Activated T-helper 17 cell treated with anti-CD3 and anti-CD28 coated beads, Interleukin-2, amount 50 U/mL, for 72 hours (primary cell): Measurements from ENCODE around the gene ATG9B. TPM values are rescaled to one million over a fixed set of nuclear protein-coding genes. Genes with fewer than 3 reads are reported as not detected.
"Not testable (repeated sequence)": the region's sequence is repeated elsewhere in the genome, so short reads cannot be mapped to it uniquely, and the experiment has no call there.

Experiments used
- ATAC-seq: fragments of 150-1000 bp; cut with Tn5 transposase; replicated peaks from 2 replicates; pipeline ENCODE4 v1.10.0; 2021; ENCODE audit warnings: mild to moderate bottlenecking, moderate library complexity
- H3K27ac Mint-ChIP-seq: one replicate; pipeline ENCODE4 v1.8.0; 2022; ENCODE audit warnings: mixed read lengths
- H3K27me3 Mint-ChIP-seq: one replicate; pipeline ENCODE4 v1.8.0; 2022; ENCODE audit warnings: mixed read lengths
- H3K36me3 Mint-ChIP-seq: one replicate; pipeline ENCODE4 v1.8.0; 2022; ENCODE audit warnings: low read depth, mild to moderate bottlenecking, mixed read lengths
- H3K4me1 Mint-ChIP-seq: one replicate; pipeline ENCODE4 v1.8.0; 2022; ENCODE audit warnings: mixed read lengths
- H3K4me3 Mint-ChIP-seq: one replicate; pipeline ENCODE4 v1.8.0; 2022; ENCODE audit warnings: mild to moderate bottlenecking, mixed read lengths
- H3K9me3 Mint-ChIP-seq: one replicate; pipeline ENCODE4 v1.8.0; 2022; ENCODE audit warnings: mixed read lengths
- total RNA-seq, 2 donors: library from RNA; stranded (reverse); gene quantifications; one replicate each; pipeline ENCODE4 v1.2.3, GENCODE V29; 2022

The ATG9B gene
- total RNA-seq, 2 donors from 2014 or later: 2.9 to 18.2 TPM

DNA sequence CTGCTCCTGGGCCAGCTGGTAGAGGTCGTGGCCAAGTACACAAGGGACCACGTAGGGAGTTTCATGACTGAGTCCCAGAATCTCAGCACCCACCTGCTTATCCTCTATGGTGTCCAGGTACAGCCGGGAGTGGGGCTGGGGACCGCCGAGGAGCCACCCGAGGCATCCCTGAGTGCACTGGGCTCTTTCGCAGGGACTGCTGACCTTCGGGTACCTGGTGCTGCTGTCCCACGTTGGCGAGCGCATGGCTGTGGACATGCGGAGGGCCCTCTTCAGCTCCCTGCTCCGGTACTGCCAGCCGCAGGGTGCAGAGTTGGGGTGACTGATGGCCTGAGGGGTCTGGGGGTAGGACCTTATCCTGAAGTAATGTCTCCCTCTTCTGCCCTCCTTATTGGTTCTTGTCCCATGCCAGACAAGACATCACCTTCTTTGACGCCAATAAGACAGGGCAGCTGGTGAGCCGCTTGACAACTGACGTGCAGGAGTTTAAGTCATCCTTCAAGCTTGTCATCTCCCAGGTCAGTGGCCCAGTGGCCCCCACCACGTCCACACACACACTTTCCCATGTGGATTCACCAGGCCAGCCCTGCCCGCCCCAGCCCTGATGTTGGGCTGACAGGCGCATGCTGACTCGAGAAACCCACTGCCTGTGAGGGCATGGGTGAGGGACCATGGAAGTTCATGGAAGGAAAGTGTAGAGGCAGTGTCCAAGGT lies 10.2 kb upstream of the ATG9B start:
- ATAC-seq: no peak
- Mint-ChIP-seq H3K27me3 (no peaks in the 10 kb centered on the region), H3K4me3 (no peak overlapping the region), H3K4me1 (peaks cover 12% of the 10 kb centered on the region), H3K27ac (no peak overlapping the region), H3K9me3 (no peaks in the 10 kb centered on the region), H3K36me3 (peaks cover 34% of the 10 kb centered on the region)

DNA sequence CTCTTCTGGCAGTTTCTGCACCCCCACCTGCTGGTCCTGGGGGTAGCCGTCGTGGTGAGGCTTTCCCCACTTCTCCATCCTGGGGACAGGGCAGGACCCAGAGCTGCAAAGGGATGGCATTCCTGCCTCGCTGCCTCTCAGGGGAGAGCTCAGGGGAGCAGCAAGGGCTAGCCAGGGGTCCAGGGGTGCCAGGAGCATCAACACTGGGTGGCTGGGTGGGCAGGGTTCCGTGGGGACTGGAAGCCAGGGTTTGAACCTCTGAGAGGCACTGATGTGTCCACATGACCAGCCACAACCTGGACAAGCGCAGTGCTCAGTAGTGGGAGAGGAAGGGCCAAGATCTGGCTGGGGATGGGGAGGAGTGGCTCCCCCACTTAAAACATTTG lies 9.6 kb upstream of the ATG9B start:
- H3K9me3 Mint-ChIP-seq: no peaks in the 10 kb centered on the region
- no peak overlapping the region for H3K27ac Mint-ChIP-seq
- ATAC-seq: no peak
- H3K4me3 Mint-ChIP-seq: no peak overlapping the region
- H3K4me1 Mint-ChIP-seq: peaks cover 7% of the 10 kb centered on the region
- H3K36me3 Mint-ChIP-seq: peaks cover 30% of the 10 kb centered on the region
- no peaks in the 10 kb centered on the region for H3K27me3 Mint-ChIP-seq

DNA sequence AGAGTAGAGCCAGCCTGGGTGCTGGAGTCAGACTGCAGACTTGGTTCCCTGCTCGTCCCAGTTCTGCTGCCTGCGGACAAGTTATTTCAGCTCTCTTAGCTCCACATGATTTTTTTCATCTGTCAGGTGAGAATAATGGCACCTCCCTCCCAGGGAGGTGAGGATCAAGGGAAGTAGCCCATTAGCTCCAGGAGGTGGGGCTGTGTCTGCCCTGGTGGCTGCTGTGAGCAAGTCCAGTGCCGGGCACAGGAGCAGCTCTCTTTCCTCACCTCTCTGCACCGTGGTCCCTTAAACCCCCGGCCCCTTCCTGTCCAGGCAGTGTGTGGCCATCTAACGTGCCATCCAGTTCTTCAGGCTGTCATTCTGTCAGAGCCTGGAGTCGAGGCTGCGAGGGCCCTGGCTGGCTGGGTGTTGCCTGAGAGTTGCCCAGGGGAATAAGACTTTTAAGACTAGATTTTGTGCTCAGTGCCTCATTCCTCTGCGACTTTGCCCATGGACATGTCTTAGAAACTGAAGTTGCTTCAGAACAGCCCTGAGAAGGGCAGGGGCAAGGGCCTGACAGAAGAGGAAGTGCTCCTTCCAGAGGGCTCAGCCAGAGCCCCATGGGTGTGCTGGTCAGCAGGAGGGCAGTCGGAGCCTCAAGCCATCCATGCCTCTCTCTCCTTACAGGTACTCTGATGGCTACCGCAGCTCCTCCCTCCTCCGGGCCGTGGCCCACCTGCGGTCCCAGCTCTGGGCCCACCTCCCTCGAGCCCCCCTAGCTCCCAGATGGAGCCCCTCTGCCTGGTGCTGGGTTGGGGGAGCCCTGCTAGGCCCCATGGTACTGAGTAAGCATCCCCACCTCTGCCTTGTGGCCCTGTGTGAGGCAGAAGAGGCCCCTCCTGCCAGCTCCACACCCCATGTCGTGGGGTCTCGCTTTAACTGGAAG lies 8.9 kb upstream of the ATG9B start:
- H3K9me3 Mint-ChIP-seq: no peaks in the 10 kb centered on the region
- ATAC-seq: no peak
- H3K4me3 Mint-ChIP-seq: no peak overlapping the region
- H3K4me1 Mint-ChIP-seq: peaks cover 7% of the 10 kb centered on the region
- H3K36me3 Mint-ChIP-seq: peaks cover 34% of the 10 kb centered on the region
- no peak overlapping the region for H3K27ac Mint-ChIP-seq
- no peaks in the 10 kb centered on the region for H3K27me3 Mint-ChIP-seq

DNA sequence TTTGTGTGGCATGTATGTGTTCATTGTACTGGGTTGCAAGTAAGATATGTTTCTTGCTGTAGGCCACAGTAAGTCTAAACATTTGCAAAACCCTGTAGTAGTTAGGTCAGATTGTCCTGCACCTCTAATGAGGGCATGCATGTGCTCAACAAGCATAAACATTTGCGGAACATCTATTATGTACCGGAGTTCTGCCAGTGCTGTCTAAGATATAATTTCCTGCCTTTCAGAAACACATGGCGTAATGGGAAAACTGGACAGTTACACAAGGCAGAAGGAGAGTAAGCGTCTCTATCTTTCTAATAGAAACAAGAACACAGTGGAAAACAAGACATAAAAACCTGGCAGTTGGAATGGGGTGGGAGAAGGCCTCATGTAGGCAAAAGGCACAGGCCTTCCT lies 6.7 kb upstream of the ATG9B start:
- H3K27me3 Mint-ChIP-seq: no peaks in the 10 kb centered on the region
- no peak for ATAC-seq
- H3K4me1 Mint-ChIP-seq: peaks cover 11% of the 10 kb centered on the region
- no peak overlapping the region for H3K27ac Mint-ChIP-seq
- H3K9me3 Mint-ChIP-seq: no peaks in the 10 kb centered on the region
- peaks cover 22% of the 10 kb centered on the region for H3K36me3 Mint-ChIP-seq
- H3K4me3 Mint-ChIP-seq: no peak overlapping the region

DNA sequence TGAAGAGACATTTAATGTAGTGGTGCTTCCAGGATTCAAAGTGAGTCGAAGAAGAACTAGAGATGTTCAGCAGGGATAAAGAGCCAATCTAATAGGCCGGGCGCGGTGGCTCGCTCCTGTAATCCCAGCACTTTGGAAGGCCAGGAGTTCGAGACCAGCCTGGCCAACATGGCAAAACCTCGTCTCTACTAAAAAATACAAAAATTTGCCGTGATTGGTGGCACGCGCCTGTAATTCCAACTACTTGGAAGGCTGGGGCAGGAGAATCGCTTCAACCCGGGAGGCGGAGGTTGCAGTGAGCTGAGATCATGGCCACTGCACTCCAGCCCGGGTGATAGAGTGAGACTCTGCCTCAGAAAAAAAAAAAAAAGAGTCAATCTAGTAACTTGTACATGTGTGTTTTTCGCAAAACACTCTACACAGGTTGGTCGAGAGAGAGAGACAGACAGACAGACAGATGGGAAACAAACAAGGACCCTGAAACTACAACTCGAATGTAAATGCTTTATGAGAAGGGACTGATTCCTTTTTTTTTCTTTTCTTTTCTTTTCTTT lies 4.7 kb upstream of the ATG9B start:
- Mint-ChIP-seq H3K27me3 (no peaks in the 10 kb centered on the region), H3K4me1 (peaks cover 11% of the 10 kb centered on the region), H3K9me3 (no peaks in the 10 kb centered on the region), H3K27ac (peak overlapping the region; percentile 97), H3K4me3 (peak overlapping the region; percentile 94), H3K36me3 (peaks cover 17% of the 10 kb centered on the region)
- ATAC-seq: no peak

DNA sequence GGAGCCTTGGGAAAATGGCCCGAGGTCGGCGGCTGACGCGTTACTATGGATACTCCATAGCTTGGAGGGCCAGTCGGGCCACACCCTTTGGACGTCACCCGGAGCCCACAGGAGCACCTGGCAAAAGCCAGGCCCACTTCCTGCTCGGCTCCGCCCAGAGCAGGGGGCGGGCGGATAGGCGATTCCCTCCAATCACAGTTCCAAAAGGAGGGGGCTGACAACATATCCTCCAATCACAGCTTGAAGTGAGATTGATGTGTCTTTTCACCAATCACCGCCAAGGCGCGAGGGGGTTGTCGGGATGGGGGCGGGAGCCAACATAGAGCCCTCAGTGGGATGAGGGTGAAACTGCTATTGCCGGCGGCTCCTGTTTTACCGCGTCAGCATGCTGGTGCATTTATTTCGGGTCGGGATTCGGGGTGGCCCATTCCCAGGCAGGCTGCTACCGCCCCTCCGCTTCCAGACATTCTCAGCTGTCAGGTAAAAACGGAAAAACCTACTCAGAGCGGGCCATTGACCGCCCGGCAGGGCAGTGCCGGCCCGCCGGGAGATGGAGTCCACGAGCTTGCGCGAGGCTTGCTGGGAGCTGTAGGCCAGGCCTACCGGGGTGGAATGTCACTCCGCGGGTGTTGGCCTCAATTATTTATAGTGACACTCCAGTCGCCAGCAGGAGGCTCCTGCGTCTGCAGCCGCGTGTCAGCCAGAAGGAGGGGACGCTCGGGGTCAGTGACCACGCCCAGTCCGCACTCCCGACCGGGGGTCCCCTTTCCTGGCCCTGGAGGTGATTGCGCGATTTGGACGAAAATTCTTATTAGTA lies 4.0 kb upstream of the ATG9B start, which contains the start of gene ABCB8:
ABCB8 (plus strand) TSS at position 320 of the 817 bp plus-strand sequence; CDS start at position 386, 66 bp downstream.
- H3K27me3 Mint-ChIP-seq: no peaks in the 10 kb centered on the region
- peak within 1 kb of the TSS; percentile 94 for H3K4me3 Mint-ChIP-seq
- H3K9me3 Mint-ChIP-seq: no peaks in the 10 kb centered on the region

DNA sequence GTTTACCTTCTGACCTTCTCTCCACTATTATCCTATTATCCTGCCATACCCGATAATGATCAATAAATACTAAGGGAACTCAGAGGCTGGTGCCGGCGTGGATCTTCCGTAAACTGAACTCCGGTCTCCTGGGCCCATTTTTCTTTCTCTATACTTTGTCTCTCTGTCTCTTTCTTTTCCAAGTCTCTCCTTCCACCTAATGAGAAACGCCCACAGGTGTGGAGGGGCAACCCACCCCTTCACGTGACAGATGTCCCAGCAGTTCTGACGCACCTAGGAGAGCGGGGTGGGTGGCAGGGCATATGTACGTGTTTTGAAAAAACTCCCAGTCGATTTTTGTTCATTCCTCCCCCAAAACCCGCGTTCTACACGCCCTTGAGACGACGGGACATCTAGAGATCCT lies 3.4 kb upstream of the ATG9B start:
- H3K36me3 Mint-ChIP-seq: peaks cover 16% of the 10 kb centered on the region
- not testable (repeated sequence) for ATAC-seq, H3K27me3 Mint-ChIP-seq, H3K9me3 Mint-ChIP-seq
- H3K4me1 Mint-ChIP-seq: peaks cover 11% of the 10 kb centered on the region
- H3K27ac Mint-ChIP-seq: peak overlapping the region; percentile 97
- H3K4me3 Mint-ChIP-seq: peak overlapping the region; percentile 94

More for the DNA sequence above, 4.0 kb upstream of the ATG9B start, which contains the start of gene ABCB8:
- peak; percentile 95 for ATAC-seq
- Mint-ChIP-seq H3K27ac (peak within 1 kb of the TSS; percentile 97), H3K4me1 (peaks cover 11% of the 10 kb centered on the region), H3K36me3 (peaks cover 17% of the 10 kb centered on the region)

DNA sequence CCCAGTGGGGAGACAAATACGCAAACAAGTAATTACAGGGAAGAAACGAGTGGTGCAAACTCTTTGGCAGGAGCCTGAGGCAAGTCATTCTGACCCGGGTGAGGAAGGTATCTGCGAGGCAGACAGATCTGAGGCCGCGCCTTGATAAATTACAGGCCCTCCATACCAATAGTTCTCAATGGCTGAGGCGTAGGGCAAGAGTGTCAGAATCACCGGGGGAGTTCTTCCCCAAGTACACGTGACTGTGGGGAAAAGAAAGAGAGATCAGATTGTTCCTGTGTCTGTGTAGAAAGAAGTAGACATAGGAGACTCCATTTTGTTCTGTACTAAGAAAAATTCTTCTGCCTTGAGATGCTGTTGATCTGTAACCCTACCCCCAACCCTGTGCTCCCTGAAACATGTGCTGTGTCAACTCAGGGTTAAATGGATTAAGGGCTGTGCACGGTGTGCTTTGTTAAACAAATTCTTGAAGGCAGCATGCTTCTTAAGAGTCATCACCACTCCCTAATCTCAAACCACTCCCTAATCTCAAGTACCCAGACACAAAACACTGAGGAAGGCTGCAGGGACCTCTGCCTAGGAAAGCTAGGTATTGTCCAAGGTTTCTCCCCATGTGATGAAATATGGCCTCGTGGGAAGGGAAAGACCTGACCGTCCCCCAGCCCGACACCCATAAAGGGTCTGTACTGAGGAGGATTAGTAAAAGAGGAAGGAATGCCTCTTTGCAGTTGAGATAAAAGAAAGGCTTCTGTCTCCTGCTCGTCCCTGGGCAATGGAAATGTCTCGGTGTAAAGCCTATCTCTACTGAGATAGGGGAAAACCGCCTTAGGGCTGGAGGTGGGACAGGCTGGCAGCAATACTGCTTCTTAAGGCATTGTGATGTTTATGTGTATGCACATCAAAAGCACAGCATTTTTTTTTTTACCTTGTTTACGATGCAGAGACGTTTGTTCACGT lies 2.8 kb upstream of the ATG9B start:
- peaks cover 11% of the 10 kb centered on the region for H3K4me1 Mint-ChIP-seq
- H3K27me3 Mint-ChIP-seq, H3K36me3 Mint-ChIP-seq, ATAC-seq, H3K9me3 Mint-ChIP-seq: not testable (repeated sequence)
- H3K4me3 Mint-ChIP-seq: peak overlapping the region; percentile 94
- peak overlapping the region; percentile 97 for H3K27ac Mint-ChIP-seq

DNA sequence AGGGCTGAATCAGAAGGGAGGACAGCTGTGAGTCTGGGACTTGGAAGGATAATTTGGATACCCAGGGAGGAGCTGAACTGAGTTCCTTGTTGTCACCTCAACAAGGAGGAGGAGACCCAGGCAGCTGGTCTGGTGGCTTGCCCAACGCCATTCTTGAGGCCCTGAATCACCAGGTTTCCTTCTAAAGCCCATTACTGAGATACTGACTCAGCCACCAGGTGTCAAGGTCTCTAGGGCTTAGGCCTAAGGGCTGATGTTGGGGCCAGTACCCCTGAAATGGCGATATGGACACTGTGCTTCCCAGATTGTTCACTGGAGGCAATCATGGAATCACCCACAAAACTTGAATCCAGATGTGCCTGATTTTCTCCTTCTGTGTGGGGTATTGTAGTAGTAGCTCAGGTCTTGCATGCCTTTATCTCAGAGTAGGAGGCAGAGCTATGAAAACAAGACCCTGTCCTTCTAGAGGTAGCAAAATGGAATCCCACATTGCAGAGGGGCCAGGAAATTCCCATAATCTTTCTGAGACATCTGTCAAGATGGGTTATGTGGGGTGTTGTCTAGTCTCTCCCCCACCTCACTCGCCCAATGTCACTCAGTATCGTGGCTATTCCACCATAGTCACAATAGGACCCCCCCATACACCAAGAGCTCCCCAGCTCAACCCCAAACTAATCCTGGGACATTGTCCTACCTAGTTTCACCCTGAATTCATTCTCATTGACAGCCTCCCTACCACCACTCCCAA lies 1.8 kb upstream of the ATG9B start:
- no peak overlapping the region for H3K27ac Mint-ChIP-seq
- no peaks in the 10 kb centered on the region for H3K9me3 Mint-ChIP-seq
- peaks cover 6% of the 10 kb centered on the region for H3K36me3 Mint-ChIP-seq
- no peaks in the 10 kb centered on the region for H3K27me3 Mint-ChIP-seq
- H3K4me1 Mint-ChIP-seq: peaks cover 7% of the 10 kb centered on the region
- H3K4me3 Mint-ChIP-seq: peak overlapping the region; percentile 18
- ATAC-seq: no peak

DNA sequence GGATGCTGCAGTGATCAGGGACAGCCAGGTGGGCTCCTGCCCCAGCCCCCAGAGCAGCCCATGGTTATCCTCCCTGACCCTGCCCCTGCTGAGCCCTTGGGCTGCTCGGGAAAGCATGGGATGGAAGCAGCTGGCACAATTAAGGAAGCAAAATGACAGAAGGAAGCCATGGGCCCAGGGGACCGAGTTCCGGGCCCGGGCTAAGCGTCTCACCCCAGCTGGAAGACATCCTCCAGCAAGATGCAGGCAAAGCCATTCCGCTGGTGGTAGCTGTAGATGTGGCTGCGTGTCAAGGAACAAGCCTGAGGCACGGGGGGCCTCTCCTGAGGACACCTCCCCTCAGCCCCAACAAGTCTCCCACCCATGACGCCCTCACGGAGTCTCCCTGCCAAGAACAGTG lies 1.1 kb downstream of the ATG9B start:
- Mint-ChIP-seq H3K9me3 (no peaks in the 10 kb centered on the region), H3K4me3 (no peak overlapping the region), H3K36me3 (peaks cover 8% of the 10 kb centered on the region), H3K27me3 (peaks cover 4% of the 10 kb centered on the region), H3K4me1 (peaks cover 11% of the 10 kb centered on the region), H3K27ac (peak overlapping the region; percentile 77)
- ATAC-seq: no peak

DNA sequence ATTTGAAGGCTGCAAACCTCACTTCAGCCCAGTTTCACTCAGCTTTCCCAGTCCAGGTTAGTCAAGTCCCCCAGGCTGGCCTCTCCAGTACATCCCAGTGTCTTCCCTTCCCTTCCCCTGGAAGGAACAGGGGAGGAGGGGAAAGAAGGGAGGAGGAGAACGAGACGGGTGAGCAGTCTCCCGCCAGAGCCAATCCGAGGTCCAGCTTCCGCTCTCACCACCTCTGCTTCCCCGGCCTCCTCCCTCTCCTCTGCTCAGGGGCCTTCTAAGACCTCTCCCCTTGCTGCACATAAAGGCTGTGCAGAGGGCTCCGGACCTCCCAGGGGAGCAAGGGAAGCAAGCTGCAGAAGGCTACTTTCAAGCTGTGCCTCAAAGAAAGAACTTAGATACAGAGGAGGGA lies 4.1 kb downstream of the ATG9B start:
- Mint-ChIP-seq H3K4me3 (peak overlapping the region; percentile 28), H3K27ac (no peak overlapping the region), H3K9me3 (no peaks in the 10 kb centered on the region), H3K27me3 (peaks cover 4% of the 10 kb centered on the region), H3K36me3 (peaks cover 17% of the 10 kb centered on the region), H3K4me1 (peaks cover 27% of the 10 kb centered on the region)
- no peak for ATAC-seq

DNA sequence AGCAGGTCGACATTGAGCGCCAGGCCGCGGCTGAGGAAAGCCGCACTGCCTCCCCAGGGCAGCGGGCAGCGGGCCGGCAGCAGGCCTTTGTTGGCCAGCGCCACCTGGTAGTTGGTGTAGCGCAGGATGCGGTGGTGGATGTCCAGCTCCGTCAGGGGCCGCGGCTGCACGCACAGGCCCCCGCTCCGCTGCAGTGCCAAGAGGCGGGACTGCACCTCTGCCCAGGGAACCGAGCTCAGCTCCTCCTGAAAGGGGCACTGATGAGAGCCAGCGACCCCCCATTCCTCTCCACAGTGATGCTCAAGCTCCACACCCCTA lies 5.2 kb downstream of the ATG9B start:
- Mint-ChIP-seq H3K27me3 (peaks cover 4% of the 10 kb centered on the region), H3K36me3 (peaks cover 26% of the 10 kb centered on the region), H3K4me3 (peak overlapping the region; percentile 86), H3K27ac (peak overlapping the region; percentile 84), H3K9me3 (no peaks in the 10 kb centered on the region), H3K4me1 (peaks cover 36% of the 10 kb centered on the region)
- ATAC-seq: no peak
